A549 treated with dexamethasone at 1 μM for 4 hours (cell line): ENCODE data around the gene NUDT3. TPM values are rescaled to one million over a fixed set of nuclear protein-coding genes. Genes with fewer than 3 reads are reported as not detected.

Source experiments
- total RNA-seq: library from RNA; stranded (reverse); fragments of 200-300 nt; extraction: Qiagen RNA extraction; gene quantifications from 5 replicates; pipeline ENCODE4 v1.2.3, GENCODE V29; 2022

The NUDT3 gene
- 7.1 to 8.6 TPM (median 7.8 TPM) in 5 replicates for total RNA-seq

DNA sequence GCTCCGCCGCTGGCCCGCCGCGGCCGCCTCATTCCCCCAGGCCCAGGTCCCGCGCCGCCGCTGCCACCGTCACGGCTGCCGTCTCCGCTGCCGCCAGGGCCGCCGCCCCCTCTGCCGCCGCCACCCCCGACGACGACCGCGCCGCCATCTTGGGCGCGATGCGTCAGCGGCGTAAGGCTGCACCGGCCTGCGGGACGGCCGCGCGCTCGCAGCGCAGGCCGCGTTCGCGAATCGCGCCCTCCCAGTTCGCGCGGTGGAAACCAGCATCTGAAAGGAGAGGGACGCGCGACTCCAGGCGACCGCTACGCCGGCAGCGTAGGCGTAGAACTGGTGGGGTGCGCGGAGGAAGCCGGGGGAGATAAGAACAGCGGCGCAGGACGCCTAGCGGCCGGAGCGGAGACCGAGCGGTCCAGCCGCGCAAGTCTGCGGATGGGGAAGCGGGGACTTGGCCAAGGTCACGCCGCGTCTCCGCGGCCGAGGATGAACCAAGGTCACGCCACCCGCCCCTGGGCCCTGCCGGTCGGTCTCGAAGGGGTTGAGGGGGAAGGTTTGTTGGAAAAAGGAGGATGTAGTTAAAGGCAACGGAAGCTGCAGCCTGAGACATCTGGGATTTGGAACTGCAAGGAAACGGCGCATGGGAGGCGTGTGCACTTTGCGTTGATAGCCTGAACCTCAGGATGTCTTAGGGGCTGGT, at the start of gene NUDT3:
Gene NUDT3, minus strand, starts transcription at position 173 of the 694 bp plus-strand sequence. CDS start 307 bp downstream, outside the sequence.

DNA sequence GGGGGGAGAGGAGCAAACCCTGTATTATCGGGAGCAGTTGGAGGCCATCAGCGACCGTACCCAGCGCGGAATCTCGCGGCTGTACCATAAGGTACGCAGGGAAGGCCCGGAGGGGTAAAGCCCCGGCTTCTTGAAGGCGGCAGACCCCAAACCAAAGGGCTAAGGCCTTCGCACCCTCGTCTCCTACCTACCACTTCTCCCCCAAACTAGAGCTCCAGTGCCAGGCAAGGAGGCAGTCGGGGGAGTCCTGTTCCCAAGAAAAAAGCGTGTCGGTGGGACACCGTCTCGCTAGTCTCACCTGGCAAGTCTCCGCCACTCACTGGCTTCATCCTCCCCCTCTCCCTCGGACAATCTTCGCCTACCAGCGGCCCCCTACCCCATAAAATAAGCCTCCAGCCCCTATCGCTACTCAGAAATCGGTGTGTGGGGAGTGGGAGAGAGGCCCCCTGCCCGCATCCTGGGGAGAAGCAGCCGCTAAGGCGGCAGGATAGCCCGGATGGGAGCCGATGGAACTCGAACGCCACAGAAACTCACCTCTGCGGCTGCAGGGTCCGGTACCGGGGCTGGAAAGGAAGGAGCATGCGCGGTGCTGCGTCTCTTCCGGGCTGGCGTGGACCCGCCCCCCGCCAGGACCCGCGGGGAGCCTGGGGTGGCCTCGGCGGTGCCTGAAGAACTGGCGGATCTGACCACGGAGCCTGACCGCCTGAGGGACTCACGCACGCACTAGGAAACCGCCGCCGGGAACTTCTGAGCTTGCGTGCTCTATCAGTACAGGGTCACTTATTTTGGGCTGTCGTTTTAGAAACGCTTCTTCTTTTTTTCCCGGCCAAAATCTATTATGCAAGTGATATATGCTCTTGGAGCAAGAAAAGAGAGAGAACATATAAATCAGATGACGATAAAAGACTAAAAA, 33.3 kb upstream of the NUDT3 start, which contains the start of gene RPS10:
Gene RPS10, minus strand, starts transcription at position 572 of the 913 bp plus-strand sequence. CDS start 848 bp downstream, outside the sequence.

DNA sequence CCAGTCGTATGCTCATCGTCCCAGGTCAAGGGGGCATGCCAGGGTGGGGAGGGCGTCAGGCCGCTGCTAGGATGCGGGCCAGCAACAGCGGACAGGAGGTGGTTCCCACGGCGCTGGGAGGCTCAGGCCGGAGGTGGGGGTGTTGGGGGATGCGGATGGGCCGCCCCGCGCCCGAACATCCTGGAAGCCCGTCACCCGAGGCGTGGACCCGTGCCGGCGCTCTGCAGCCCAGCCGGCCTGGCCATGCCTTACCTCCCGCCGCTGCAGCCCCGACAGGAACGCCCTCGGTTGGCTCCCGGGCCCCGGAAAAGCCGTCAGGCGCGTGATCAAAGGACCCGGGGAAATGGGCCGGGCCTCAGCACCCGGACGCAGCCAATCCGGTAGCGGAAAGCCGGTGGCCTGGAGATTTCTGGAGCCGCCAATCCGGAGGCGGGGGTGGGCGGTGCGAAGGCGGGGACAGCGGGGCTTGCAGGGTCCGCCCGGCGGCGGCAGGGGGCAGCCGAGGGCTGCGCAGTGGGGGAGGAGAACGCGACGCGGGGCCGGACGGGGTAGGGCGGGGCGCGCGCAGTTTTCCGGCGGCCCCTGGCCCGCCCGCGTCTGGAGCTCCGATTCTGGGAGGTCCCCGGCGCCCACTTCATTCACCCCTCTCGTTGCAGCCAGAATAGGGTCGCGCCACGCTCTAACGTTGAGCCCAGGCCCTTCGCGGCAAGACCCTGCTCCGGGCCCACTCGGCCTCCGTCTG, 143.6 kb downstream of the NUDT3 start, which contains the start of gene SMIM29:
Gene SMIM29, minus strand, starts transcription at position 280 of the 742 bp plus-strand sequence. CDS start 1,215 bp downstream, outside the sequence.

DNA sequence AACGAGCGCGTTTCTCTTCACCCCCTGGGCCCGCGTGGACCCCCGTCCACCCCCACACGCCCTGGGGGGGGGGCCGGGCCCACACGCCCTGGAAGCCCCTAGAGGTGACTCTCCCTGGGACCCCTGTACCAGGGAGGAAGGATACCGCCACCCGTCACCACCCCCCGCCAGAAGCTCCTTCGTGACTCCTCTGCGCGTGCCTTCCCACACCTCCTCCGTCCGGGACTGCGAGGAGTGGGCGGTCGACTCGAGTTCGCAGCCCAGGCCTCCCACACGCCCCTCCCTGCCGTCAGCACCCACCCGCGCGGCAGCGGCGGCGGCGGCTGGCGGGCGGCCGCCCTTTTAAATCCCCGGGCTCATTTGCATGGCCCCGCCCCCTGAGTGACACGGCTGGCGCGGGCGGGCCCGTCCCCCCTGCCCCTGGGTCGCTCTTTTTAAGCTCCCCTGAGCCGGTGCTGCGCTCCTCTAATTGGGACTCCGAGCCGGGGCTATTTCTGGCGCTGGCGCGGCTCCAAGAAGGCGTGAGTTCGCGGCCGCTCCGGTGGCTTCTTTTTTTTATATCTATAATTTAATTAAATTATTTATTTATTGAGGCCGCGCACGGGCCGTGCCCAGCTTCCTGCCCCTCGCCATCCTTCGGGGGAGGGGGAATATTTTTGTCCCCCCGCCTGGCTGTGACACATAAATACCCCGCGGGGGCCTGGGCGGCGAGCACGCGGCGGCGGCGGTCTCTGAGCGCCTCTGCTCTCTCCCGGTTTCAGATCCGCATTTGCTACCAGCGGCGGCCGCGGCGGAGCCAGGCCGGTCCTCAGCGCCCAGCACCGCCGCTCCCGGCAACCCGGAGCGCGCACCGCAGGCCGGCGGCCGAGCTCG, 155.8 kb downstream of the NUDT3 start, which contains the start of gene HMGA1:
Gene HMGA1, plus strand, starts transcription at position 431 of the 873 bp plus-strand sequence. CDS start 3,908 bp downstream, outside the sequence.

Other genes starting within 250 kb of the NUDT3 start
- 0.08 to 0.16 TPM (median 0.11 TPM) in 5 replicates for gene GRM4, start 246.6 kb downstream of the NUDT3 start, total RNA-seq
- gene HMGA1, start 155.8 kb downstream of the NUDT3 start, total RNA-seq: 388 to 628 TPM (median 525 TPM) in 5 replicates
- gene SMIM29, start 143.7 kb downstream of the NUDT3 start, total RNA-seq: 16.3 to 21.8 TPM (median 21.1 TPM) in 5 replicates
- gene RPS10, start 33.4 kb upstream of the NUDT3 start, total RNA-seq: 1,739 to 2,114 TPM (median 1,842 TPM) in 5 replicates
- 0.06 to 0.11 TPM (median 0.06 TPM) in 5 replicates for gene PACSIN1, start 73.4 kb upstream of the NUDT3 start, total RNA-seq
- gene SPDEF, start 163.7 kb upstream of the NUDT3 start, total RNA-seq: 1.1 to 2.5 TPM (median 1.7 TPM) in 5 replicates